ENCODE data around the gene KCNAB1.

DNA sequence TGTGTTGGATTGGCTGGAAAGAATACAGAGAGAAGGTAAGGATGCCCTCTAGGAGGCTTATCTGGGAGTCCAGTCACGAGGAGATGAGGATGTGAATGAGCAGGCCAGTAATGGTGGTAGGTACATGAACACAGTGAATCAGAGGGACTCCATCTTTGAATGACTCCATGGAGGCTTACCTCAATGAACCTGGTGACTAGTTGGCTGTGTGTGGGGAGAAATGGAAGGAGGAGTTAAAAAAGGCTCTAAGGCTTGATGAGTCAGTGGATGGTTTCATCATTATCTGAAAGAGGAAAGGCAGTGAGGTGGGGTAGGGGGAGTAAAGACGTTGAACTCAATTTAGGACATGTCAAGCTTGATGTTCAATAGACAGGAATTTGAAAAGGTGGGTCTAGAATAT lies 61.1 kb downstream of the KCNAB1 start:
- TF ChIP-seq ZFP30 (CRISPR knock-in tag; IDR thresholded peaks at IDR 0.05) (no peak), CSDC2 (CRISPR knock-in tag; IDR thresholded peaks at IDR 0.05) (no peak), ARNTL (CRISPR knock-in tag; IDR thresholded peaks at IDR 0.05; ENCODE audit: borderline replicate concordance, low read depth) (no peak), ZFP3 (CRISPR knock-in tag; IDR thresholded peaks at IDR 0.05) (peak; percentile 75), ZNF565 (CRISPR knock-in tag; conservative IDR thresholded peaks at IDR 0.05; ENCODE audit: low read depth) (no peak), ISL1 (CRISPR knock-in tag; IDR thresholded peaks at IDR 0.05) (no peak), SNAI2 (CRISPR knock-in tag; IDR thresholded peaks at IDR 0.05) (no peak), RARB (CRISPR knock-in tag; IDR thresholded peaks at IDR 0.05) (no peak), BACH2 (CRISPR knock-in tag; IDR thresholded peaks at IDR 0.05; ENCODE audit: borderline replicate concordance) (no peak)
- TF ChIP-seq, protein P1, sequence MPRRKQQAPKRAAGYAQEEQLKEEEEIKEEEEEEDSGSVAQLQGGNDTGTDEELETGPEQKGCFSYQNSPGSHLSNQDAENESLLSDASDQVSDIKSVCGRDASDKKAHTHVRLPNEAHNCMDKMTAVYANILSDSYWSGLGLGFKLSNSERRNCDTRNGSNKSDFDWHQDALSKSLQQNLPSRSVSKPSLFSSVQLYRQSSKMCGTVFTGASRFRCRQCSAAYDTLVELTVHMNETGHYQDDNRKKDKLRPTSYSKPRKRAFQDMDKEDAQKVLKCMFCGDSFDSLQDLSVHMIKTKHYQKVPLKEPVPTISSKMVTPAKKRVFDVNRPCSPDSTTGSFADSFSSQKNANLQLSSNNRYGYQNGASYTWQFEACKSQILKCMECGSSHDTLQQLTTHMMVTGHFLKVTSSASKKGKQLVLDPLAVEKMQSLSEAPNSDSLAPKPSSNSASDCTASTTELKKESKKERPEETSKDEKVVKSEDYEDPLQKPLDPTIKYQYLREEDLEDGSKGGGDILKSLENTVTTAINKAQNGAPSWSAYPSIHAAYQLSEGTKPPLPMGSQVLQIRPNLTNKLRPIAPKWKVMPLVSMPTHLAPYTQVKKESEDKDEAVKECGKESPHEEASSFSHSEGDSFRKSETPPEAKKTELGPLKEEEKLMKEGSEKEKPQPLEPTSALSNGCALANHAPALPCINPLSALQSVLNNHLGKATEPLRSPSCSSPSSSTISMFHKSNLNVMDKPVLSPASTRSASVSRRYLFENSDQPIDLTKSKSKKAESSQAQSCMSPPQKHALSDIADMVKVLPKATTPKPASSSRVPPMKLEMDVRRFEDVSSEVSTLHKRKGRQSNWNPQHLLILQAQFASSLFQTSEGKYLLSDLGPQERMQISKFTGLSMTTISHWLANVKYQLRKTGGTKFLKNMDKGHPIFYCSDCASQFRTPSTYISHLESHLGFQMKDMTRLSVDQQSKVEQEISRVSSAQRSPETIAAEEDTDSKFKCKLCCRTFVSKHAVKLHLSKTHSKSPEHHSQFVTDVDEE (CRISPR knock-in tag; IDR thresholded peaks at IDR 0.05), result no peak
- TF ChIP-seq, protein P2, sequence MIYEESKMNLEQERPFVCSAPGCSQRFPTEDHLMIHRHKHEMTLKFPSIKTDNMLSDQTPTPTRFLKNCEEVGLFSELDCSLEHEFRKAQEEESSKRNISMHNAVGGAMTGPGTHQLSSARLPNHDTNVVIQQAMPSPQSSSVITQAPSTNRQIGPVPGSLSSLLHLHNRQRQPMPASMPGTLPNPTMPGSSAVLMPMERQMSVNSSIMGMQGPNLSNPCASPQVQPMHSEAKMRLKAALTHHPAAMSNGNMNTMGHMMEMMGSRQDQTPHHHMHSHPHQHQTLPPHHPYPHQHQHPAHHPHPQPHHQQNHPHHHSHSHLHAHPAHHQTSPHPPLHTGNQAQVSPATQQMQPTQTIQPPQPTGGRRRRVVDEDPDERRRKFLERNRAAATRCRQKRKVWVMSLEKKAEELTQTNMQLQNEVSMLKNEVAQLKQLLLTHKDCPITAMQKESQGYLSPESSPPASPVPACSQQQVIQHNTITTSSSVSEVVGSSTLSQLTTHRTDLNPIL (CRISPR knock-in tag; IDR thresholded peaks at IDR 0.05; ENCODE audit: low read depth), result no peak
